GM08714 (cell line): ENCODE data around the gene KLHL21.

ENCODE experiments used
- H3K4me3 ChIP-seq: fragments of 200-500 bp; sonication (Bioruptor generic); 2 replicates; pipeline ENCODE4 v1.5.1; 2014; ENCODE audit warnings: mild to moderate bottlenecking, low read length, inconsistent platforms
- ZNF274 ChIP-seq: IDR thresholded peaks from 2 replicates; pipeline ENCODE4 v1.6.1; 2012; ENCODE audit warnings: mild to moderate bottlenecking, low read depth, low read length

The KLHL21 gene

GRCh38 chr1:6619045-6619444, 16.4 kb upstream of the KLHL21 start:
- TF ChIP-seq ZNF274: no peak
- H3K4me3 ChIP-seq: no peak overlapping the region

- peak overlapping the region; percentile 93 for H3K4me3 ChIP-seq
- no peak for TF ChIP-seq ZNF274
Observed at GRCh38 chr1:6614929-6615785, 12.5 kb upstream of the KLHL21 start.

- H3K4me3 ChIP-seq: peak overlapping the region; percentile 93
- no peak for TF ChIP-seq ZNF274
Observed at GRCh38 chr1:6614019-6614928, 11.6 kb upstream of the KLHL21 start.

- peak within 1 kb of the TSS; percentile 93 for H3K4me3 ChIP-seq
- no peak for TF ChIP-seq ZNF274
Observed at GRCh38 chr1:6613361-6614018, 10.8 kb upstream of the KLHL21 start, which contains the start of gene PHF13. TSS of gene PHF13 (plus strand) at chr1:6613731. CDS start at chr1:6614067, 336 bp downstream.

DNA sequence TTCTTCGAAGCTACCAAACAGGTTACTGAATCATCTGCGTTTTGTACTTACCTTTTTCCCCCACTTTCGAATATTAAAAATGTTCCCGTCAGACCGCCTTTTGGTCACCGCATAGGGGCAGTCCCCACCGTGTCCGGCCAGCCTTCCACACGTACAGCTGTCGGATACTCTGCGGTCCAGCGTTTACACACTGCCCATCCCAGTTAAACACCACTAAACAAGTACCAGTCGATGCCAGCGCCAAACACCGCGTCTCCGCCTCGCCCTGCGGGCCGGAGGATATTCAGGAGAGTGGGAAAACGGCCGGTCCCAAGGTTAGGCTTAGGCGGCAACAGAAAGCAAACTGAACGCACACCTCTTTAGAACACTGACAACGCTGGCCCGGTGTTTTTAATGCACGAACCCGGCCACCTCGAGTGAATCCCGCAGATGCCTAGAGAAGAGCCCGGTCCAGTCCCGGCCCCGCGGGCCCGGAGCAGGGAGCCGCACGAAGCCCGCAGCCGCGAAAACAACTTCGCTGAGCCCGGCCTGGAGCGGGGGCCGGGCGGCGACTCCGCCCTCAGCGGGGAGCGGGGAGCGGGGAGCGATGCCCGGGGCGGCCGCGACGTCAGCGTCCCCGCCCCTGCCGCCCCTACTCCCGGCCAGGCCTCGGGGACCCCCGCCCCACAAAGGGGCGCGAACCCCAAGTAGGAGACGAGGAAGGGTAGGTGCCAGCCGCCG, 10.1 kb upstream of the KLHL21 start:
- peak overlapping the region; percentile 65 for H3K4me3 ChIP-seq
- TF ChIP-seq ZNF274: no peak

- peak overlapping the region; percentile 71; the same call in 1 of the 2 replicates for H3K4me3 ChIP-seq
Observed at GRCh38 chr1:6603915-6604558, 1.4 kb upstream of the KLHL21 start.

DNA sequence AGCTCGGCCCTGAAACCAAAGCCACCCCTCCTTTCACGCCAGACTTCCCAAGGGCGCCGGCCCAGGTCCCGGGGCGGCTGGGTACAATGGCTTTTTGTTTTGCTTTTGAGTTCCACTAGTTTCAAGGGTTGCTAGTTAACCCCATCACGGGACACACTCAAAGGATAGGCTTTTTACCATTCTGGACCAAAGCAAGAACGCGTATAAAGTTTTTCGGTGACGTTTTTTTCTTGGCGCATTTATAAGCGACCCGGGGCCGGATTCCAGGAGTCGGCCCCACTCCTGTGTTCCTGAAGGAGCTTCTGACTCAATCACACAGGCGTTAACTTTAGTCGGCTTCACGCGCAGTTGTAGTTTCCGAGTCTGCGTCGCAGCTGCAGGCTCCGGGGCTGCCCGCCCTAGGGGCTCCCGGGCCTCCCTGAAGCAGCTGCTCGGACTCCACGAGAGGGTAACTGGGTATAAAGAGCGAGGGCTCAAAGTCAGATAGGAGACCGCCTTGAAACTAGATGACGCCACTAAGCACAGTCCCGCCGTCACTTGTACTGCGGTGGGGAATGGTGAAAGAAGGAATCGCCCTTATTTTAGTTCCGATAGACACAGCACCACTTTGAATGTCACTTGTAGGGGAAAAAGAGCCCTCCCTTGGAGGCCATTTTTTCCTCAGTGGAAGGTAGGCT, 707 bp upstream of the KLHL21 start:
- TF ChIP-seq ZNF274: no peak
- peak overlapping the region; percentile 71 for H3K4me3 ChIP-seq

More at GRCh38 chr1:6603915-6604558, 1.4 kb upstream of the KLHL21 start:
- no peak for TF ChIP-seq ZNF274

DNA sequence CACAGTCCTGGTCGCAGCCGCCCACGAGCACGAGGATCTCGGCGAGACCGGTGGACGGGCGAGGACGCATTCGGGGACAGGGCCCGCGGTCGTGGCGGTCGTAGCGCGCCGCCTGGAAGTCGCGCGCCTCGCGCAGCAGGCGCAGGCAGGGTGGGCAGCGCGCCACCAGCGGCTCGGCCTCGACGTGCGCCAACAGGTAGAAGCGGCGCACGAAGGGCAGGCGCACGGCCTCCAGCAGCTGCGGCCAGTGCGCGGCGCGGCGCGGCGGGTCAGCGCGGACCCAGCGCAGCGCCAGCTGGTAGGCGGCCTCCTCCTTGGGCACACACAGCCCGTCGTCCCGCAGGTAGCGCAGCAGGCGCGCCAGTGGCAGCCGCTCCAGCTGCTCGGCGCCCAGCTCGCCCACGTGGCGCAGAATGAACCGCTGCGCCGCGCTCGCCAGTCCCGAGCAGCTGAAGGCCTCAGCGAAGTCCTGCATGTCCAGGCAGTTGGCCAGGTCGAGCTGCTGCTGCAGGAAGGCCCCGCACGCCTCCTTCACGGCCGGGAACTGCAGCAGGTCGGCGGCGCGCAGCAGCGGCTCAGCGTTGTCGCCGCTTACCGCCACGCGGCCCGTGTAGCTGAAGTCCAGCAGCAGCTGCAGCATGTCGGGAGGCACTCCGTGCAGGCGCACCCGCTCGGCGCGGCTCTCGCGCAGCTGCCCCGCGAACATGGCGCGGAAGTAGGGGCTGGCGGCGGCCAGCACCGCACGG, 573 bp downstream of the KLHL21 start:
- peak overlapping the region; percentile 71 for H3K4me3 ChIP-seq
- TF ChIP-seq ZNF274: no peak

GRCh38 chr1:6601049-6601922, 1.4 kb downstream of the KLHL21 start:
- no peak for TF ChIP-seq ZNF274
- H3K4me3 ChIP-seq: peak overlapping the region; percentile 71

DNA sequence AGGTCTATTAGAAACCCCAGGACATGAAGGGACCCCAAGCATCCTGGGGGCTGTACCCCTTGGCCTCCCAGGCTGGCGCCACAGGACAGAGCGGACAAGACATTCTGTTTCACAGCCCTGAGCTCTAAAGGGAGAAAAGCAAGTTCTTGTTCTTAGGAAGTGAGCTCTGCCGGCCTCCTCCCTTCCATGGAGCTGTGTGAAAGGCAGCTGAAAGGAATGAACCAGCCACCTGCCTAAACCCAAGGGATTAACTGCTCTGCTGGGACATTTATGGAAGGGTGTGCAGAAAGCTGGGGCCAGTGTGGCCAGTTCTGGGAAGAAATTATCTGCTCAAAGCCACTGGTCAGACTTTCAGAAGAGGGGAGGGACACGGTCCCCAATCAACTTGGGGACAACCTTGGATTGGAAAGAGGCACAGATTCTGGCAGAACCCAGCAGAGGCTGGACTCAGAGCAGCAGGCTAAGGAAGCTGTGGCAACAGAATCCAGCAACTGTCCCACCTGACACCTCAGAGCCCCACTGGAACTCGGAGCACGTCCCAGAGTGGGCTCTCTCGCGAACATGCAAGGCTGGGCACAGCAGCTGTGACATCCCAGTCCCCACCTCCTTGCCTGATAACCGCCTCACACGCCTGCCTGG, 2.1 kb downstream of the KLHL21 start:
- H3K4me3 ChIP-seq: peak overlapping the region; percentile 71
- no peak for TF ChIP-seq ZNF274

DNA sequence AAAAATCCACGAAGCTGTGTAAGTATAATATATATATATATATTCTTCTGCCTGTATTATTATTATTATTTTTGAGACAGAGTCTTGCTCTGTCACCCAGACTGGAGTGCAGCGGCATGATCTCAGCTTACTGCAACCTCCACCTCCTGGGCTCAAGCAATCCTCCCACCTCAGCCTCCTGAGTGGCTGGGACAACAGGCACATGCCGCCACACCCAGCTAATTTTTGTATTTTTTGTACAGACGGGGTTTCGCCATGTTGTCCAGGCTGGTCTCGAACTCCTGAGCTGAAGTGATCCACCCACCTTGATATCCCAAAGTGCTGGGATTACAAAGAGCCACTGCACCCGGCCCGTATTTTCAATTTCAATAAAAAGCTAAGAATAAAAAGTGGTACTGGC, 2.7 kb downstream of the KLHL21 start:
- H3K4me3 ChIP-seq: peak overlapping the region; percentile 71; the same call in 1 of the 2 replicates
